HEK293 (cell line): ENCODE data around the gene PBX3.

ENCODE experiments used
- ATF2 ChIP-seq: fragments of 450-650 bp; formaldehyde crosslinking; IDR thresholded peaks from 2 replicates; pipeline ENCODE4 v1.5.1; 2016; ENCODE audit warnings: missing biosample characterization, missing genetic modification characterization, low read depth
- EGR2 ChIP-seq: fragments of 450-650 bp; formaldehyde crosslinking; IDR thresholded peaks from 2 replicates; pipeline ENCODE4 v1.5.1; 2016; ENCODE audit warnings: low read depth, missing biosample characterization, missing genetic modification characterization
- KLF8 ChIP-seq: fragments of 450-650 bp; formaldehyde crosslinking; IDR thresholded peaks from 2 replicates; pipeline ENCODE4 v1.5.1; 2016; ENCODE audit warnings: missing biosample characterization, missing genetic modification characterization
- MYNN ChIP-seq: fragments of 450-650 bp; formaldehyde crosslinking; IDR thresholded peaks from 2 replicates; pipeline ENCODE4 v1.5.1; 2016; ENCODE audit warnings: missing biosample characterization, missing genetic modification characterization, borderline replicate concordance
- PATZ1 ChIP-seq: fragments of 450-650 bp; formaldehyde crosslinking; IDR thresholded peaks from 2 replicates; pipeline ENCODE4 v1.5.1; 2016; ENCODE audit warnings: missing biosample characterization, missing genetic modification characterization
- PRDM1 ChIP-seq: fragments of 450-650 bp; formaldehyde crosslinking; IDR thresholded peaks from 2 replicates; pipeline ENCODE4; 2016; ENCODE audit warnings: missing biosample characterization, missing genetic modification characterization
- PRDM10 ChIP-seq: fragments of 450-650 bp; formaldehyde crosslinking; IDR thresholded peaks from 2 replicates; pipeline ENCODE4 v1.5.1; 2016; ENCODE audit warnings: missing biosample characterization, missing genetic modification characterization
- PRDM4 ChIP-seq: fragments of 450-650 bp; formaldehyde crosslinking; IDR thresholded peaks from 2 replicates; pipeline ENCODE4 v1.5.1; 2017; ENCODE audit warnings: missing biosample characterization, missing genetic modification characterization
- SETDB1 ChIP-seq: IDR thresholded peaks from one replicate; pipeline ENCODE4 v1.6.1; 2017; ENCODE audit warnings: mild to moderate bottlenecking, low read length, moderate library complexity, mixed read lengths; ENCODE audit not compliant: insufficient read length
- YY2 ChIP-seq: fragments of 450-650 bp; formaldehyde crosslinking; IDR thresholded peaks from 2 replicates; pipeline ENCODE4 v1.5.1; 2016; ENCODE audit warnings: missing biosample characterization, missing genetic modification characterization
- ZNF114 ChIP-seq: fragments of 450-650 bp; formaldehyde crosslinking; IDR thresholded peaks from 2 replicates; pipeline ENCODE4 v1.5.0; 2017; ENCODE audit warnings: missing biosample characterization, missing genetic modification characterization
- ZNF148 ChIP-seq: fragments of 450-650 bp; formaldehyde crosslinking; IDR thresholded peaks from 2 replicates; pipeline ENCODE4 v1.5.0; 2017; ENCODE audit warnings: missing biosample characterization, missing genetic modification characterization, borderline replicate concordance
- ZNF157 ChIP-seq: fragments of 450-650 bp; formaldehyde crosslinking; IDR thresholded peaks from 2 replicates; pipeline ENCODE4 v1.5.1; 2016; ENCODE audit warnings: missing biosample characterization, missing genetic modification characterization
- ZNF169 ChIP-seq: fragments of 450-650 bp; formaldehyde crosslinking; IDR thresholded peaks from 2 replicates; pipeline ENCODE4 v1.5.1; 2016; ENCODE audit warnings: missing biosample characterization, missing genetic modification characterization
- ZNF19 ChIP-seq: fragments of 450-650 bp; formaldehyde crosslinking; IDR thresholded peaks from 2 replicates; pipeline ENCODE4; 2016; ENCODE audit warnings: missing biosample characterization, missing genetic modification characterization, low read depth
- ZNF214 ChIP-seq: fragments of 450-650 bp; formaldehyde crosslinking; IDR thresholded peaks from 2 replicates; pipeline ENCODE4 v1.5.1; 2017; ENCODE audit warnings: missing biosample characterization, mild to moderate bottlenecking, missing genetic modification characterization, borderline replicate concordance
- ZNF239 ChIP-seq: fragments of 450-650 bp; formaldehyde crosslinking; IDR thresholded peaks from 2 replicates; pipeline ENCODE4 v1.5.1; 2016; ENCODE audit warnings: missing biosample characterization, missing genetic modification characterization
- ZNF302 ChIP-seq: fragments of 450-650 bp; formaldehyde crosslinking; IDR thresholded peaks from 2 replicates; pipeline ENCODE4 v1.5.1; 2016; ENCODE audit warnings: missing biosample characterization, missing genetic modification characterization, low read depth
- ZNF341 ChIP-seq: fragments of 450-650 bp; formaldehyde crosslinking; IDR thresholded peaks from 2 replicates; pipeline ENCODE4; 2016; ENCODE audit warnings: low read depth, missing biosample characterization, missing genetic modification characterization
- ZNF449 ChIP-seq: fragments of 450-650 bp; formaldehyde crosslinking; IDR thresholded peaks from 2 replicates; pipeline ENCODE4 v1.5.1; 2017; ENCODE audit warnings: missing biosample characterization, mild to moderate bottlenecking, missing genetic modification characterization, moderate library complexity
- ZNF521 ChIP-seq: fragments of 450-650 bp; formaldehyde crosslinking; IDR thresholded peaks from 2 replicates; pipeline ENCODE4 v1.5.1; 2017; ENCODE audit warnings: missing biosample characterization, mild to moderate bottlenecking, missing genetic modification characterization
- ZNF544 ChIP-seq: fragments of 450-650 bp; formaldehyde crosslinking; IDR thresholded peaks from 2 replicates; pipeline ENCODE4 v1.5.0; 2017; ENCODE audit warnings: missing biosample characterization, missing genetic modification characterization
- ZNF621 ChIP-seq: fragments of 450-650 bp; formaldehyde crosslinking; IDR thresholded peaks from 2 replicates; pipeline ENCODE4 v1.5.1; 2017; ENCODE audit warnings: missing biosample characterization, missing genetic modification characterization
- ZNF623 ChIP-seq: fragments of 450-650 bp; formaldehyde crosslinking; IDR thresholded peaks from 2 replicates; pipeline ENCODE4 v1.5.1; 2016; ENCODE audit warnings: missing biosample characterization, missing genetic modification characterization
- ZNF629 ChIP-seq: fragments of 450-650 bp; formaldehyde crosslinking; IDR thresholded peaks from 2 replicates; pipeline ENCODE4 v1.5.1; 2017; ENCODE audit warnings: missing biosample characterization, missing genetic modification characterization
- ZNF658 ChIP-seq: fragments of 450-650 bp; formaldehyde crosslinking; IDR thresholded peaks from 2 replicates; pipeline ENCODE4; 2016; ENCODE audit warnings: missing biosample characterization, missing genetic modification characterization

PBX3 gene

GRCh38 chr9:125904155-125904851, 157.1 kb downstream of the PBX3 start (continued):
- TF ChIP-seq SETDB1 = no peak
- no peak for TF ChIP-seq YY2 (tag by site-specific recombination)
- no peak for TF ChIP-seq MYNN (tag by site-specific recombination)
- TF ChIP-seq ZNF148 (tag by site-specific recombination) = no peak
- TF ChIP-seq ZNF302 = no peak
- no peak for TF ChIP-seq ZNF658 (tag by site-specific recombination)
- TF ChIP-seq ZNF621 = no peak
- TF ChIP-seq ZNF19 (tag by site-specific recombination) = 0 out of 2 replicates have a peak, but pooled peaks have one; percentile 18
- no peak for TF ChIP-seq EGR2
- no peak for TF ChIP-seq ZNF157 (tag by site-specific recombination)
- no peak; the same call in 1 of the 2 replicates for TF ChIP-seq ZNF449 (tag by site-specific recombination)
- TF ChIP-seq ZNF239 (tag by site-specific recombination) = no peak
- no peak for TF ChIP-seq PATZ1
- TF ChIP-seq ZNF169 = no peak
- no peak for TF ChIP-seq ZNF623 (tag by site-specific recombination)
- TF ChIP-seq PRDM10 (tag by site-specific recombination) = peak; percentile 81
- no peak for TF ChIP-seq ZNF114 (tag by site-specific recombination)
- TF ChIP-seq PRDM1 = peak; percentile 22; the same call in 1 of the 2 replicates
- no peak for TF ChIP-seq ZNF341 (tag by site-specific recombination)
- TF ChIP-seq ZNF629 = peak; percentile 58; the same call in 1 of the 2 replicates
- TF ChIP-seq ATF2 (tag by site-specific recombination) = no peak
- no peak for TF ChIP-seq ZNF521 (tag by site-specific recombination)
- no peak for TF ChIP-seq ZNF214 (tag by site-specific recombination)
- peak; percentile 93 for TF ChIP-seq PRDM4 (tag by site-specific recombination)
- TF ChIP-seq KLF8 = 0 out of 2 replicates have a peak, but pooled peaks have one; percentile 40
- TF ChIP-seq ZNF544 (tag by site-specific recombination) = no peak
